ENCODE measurements around the gene TACC2.

TACC2 gene

DNA sequence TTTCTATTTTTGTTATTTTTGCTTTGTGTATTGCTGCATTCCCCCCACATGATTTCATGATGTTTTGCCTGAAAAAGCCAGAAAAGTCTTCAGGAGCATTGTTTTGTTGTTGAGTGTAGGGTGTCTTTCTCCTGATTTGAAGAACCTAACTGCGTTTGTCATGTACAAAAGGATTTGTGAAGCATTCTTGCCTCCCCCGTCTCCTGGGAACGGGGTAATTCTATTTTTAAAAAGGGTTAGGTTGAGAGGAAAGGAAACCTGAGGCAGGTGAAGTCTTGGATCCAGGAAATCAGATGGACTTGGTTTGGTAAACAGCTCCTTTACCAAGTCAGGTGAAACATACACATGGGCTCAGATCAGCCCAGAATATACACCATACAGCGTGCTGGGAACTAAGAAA is 256.2 kb downstream of the TACC2 start:
- TF ChIP-seq, protein P1, sequence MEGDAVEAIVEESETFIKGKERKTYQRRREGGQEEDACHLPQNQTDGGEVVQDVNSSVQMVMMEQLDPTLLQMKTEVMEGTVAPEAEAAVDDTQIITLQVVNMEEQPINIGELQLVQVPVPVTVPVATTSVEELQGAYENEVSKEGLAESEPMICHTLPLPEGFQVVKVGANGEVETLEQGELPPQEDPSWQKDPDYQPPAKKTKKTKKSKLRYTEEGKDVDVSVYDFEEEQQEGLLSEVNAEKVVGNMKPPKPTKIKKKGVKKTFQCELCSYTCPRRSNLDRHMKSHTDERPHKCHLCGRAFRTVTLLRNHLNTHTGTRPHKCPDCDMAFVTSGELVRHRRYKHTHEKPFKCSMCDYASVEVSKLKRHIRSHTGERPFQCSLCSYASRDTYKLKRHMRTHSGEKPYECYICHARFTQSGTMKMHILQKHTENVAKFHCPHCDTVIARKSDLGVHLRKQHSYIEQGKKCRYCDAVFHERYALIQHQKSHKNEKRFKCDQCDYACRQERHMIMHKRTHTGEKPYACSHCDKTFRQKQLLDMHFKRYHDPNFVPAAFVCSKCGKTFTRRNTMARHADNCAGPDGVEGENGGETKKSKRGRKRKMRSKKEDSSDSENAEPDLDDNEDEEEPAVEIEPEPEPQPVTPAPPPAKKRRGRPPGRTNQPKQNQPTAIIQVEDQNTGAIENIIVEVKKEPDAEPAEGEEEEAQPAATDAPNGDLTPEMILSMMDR (IDR thresholded peaks at IDR 0.05), result no peak

DNA sequence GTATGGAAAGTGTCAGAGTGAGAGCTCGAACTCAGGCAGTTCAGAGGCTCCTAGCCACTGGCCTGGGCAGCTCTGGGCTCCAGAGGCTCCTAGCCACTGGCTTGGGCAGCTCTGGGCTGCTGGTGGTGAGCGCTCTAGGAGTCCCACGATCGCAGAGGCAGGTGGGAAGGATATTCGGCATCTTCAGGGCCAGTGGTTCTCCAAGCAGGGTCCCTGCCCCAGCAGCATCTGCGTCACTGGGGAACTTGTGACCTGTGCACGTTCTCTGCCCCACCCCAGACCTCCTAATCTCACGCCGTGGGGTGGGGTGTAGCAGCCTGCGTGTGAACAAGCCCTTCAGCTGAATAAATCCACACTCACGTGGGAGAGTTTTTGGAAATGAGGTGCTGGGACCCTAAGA is 256.9 kb downstream of the TACC2 start:
- Mint-ChIP-seq H3K27me3 (ENCODE audit: low read depth, poor library complexity) (peaks cover 3% of the 10 kb centered on the region), H3K27ac (peak overlapping the region; percentile 72), H3K4me3 (no peak overlapping the region), H3K4me1 (peaks cover 22% of the 10 kb centered on the region), H3K9me3 (no peaks in the 10 kb centered on the region), H3K36me3 (ENCODE audit: low read depth) (peaks cover 35% of the 10 kb centered on the region)
- TF ChIP-seq, protein P1 (IDR thresholded peaks at IDR 0.05), result no peak
- no peak for DNase-seq

More for the DNA sequence above, 256.2 kb downstream of the TACC2 start:
- H3K9me3 Mint-ChIP-seq, result no peaks in the 10 kb centered on the region
- H3K27me3 Mint-ChIP-seq (ENCODE audit: low read depth, poor library complexity), result peaks cover 3% of the 10 kb centered on the region
- no peak overlapping the region for H3K4me3 Mint-ChIP-seq
- peaks cover 40% of the 10 kb centered on the region for H3K36me3 Mint-ChIP-seq (ENCODE audit: low read depth)
- H3K4me1 Mint-ChIP-seq, result peaks cover 22% of the 10 kb centered on the region
- DNase-seq, result no peak
- H3K27ac Mint-ChIP-seq, result peak overlapping the region; percentile 46

DNA sequence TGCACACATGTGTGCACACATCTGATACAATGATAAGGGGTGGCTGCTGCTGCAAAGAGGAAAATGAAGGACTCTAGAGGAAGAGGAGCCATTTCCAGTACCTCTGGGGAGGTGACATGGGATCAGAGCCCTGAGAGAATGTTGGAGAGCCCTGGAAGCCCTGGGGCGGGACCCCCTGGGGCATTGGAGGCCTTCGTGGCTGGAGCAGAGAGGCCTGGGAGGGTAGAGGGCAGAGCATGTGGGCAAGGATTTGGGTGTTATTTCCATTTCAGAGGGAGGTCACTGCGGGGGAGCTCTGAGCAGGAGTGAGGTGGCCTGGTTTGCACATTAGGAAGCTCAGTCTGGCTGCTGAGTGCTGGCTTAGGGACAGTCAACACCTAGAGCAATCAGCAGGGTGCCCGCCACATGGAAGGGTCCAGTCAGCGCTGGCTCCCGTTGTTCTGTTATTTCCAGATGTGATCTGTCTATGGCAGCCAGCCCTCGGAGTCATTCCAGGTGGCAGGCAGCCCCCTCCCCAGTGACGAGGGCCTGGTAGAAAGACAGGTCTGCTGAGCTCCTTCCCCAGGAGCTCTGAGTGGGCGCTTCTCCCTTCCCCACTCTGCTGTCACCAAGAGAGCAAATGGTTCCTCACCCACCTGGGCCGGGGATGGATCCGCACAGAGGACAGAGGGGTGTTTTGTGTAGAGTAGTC is 258.0 kb downstream of the TACC2 start:
- no peak for DNase-seq
- Mint-ChIP-seq H3K27ac (peak overlapping the region; percentile 48), H3K27me3 (ENCODE audit: low read depth, poor library complexity) (peaks cover 3% of the 10 kb centered on the region), H3K4me1 (peaks cover 22% of the 10 kb centered on the region), H3K4me3 (no peak overlapping the region), H3K9me3 (no peaks in the 10 kb centered on the region), H3K36me3 (ENCODE audit: low read depth) (peaks cover 26% of the 10 kb centered on the region)
- TF ChIP-seq, protein P1 (IDR thresholded peaks at IDR 0.05), result no peak

DNA sequence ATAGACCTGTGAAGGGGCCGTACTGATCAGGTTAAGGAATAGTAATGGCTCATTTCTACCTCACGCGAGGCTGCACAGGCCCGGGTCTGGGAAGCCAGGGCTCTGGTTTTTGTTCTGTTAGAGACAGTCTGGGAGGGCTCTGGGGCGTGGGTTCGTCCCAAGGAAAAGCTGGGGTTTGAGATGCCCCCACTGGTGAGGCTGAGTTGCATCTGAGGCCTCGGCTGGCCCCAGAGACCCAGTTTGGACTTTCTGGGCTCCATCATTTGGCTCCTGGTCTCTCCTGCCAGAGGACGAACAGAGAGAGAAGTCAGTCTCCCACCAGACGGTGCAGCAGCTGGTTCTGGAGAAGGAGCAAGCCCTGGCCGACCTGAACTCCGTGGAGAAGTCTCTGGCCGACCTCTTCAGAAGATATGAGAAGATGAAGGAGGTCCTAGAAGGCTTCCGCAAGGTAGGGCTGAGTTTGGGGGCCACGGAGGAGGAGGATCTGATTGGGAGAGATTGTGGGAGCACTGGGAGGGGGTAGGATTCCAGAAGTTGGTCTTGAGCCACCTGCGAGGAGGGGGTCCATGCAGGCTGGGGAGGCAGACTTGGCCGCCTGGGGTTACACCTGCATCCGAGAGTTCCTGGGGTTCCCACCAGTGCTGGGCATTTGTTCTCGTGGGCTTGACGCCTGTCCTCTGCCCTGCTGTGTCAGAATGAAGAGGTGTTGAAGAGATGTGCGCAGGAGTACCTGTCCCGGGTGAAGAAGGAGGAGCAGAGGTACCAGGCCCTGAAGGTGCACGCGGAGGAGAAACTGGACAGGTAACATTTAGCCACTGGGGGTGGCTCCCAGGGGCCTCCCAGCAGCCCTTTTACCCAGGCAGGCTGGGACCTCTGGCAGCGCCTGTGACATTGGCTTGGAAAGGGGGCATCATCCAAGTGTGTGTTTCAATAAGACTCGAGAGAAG is 259.7 kb downstream of the TACC2 start:
- Mint-ChIP-seq H3K4me1 (peaks cover 33% of the 10 kb centered on the region), H3K27ac (no peak overlapping the region), H3K4me3 (no peak overlapping the region), H3K9me3 (no peaks in the 10 kb centered on the region), H3K36me3 (ENCODE audit: low read depth) (peaks cover 30% of the 10 kb centered on the region), H3K27me3 (ENCODE audit: low read depth, poor library complexity) (peaks cover 3% of the 10 kb centered on the region)
- TF ChIP-seq, protein P1 (IDR thresholded peaks at IDR 0.05), result no peak
- no peak for DNase-seq

DNA sequence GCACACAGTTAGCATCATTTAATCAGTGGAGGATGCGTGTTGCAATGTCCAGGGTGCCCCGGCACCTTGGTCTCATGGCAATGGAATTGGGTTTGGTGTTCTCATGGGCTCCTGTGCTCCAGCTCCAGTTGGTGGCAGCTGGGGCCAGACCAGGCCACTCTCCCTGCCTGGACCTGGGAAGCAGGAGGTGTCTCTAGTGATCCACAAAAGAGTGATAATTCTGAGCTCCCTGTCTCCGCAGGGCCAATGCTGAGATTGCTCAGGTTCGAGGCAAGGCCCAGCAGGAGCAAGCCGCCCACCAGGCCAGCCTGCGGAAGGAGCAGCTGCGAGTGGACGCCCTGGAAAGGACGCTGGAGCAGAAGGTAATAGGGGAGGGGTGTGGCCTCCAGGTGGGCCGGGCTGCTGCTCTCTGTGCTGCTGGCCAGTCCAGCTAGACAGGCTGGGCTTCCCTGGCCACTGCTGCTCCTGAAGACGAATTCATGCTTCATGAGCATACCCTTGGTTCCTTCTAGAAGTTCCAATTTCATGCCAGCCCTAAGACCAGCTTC is 260.4 kb downstream of the TACC2 start:
- Mint-ChIP-seq H3K9me3 (no peaks in the 10 kb centered on the region), H3K36me3 (ENCODE audit: low read depth) (peaks cover 31% of the 10 kb centered on the region), H3K4me3 (no peak overlapping the region), H3K27me3 (ENCODE audit: low read depth, poor library complexity) (peaks cover 3% of the 10 kb centered on the region), H3K27ac (peak overlapping the region; percentile 84), H3K4me1 (peaks cover 29% of the 10 kb centered on the region)
- TF ChIP-seq, protein P1 (IDR thresholded peaks at IDR 0.05), result no peak
- no peak for DNase-seq

Measured in nephron progenitor cell (in vitro differentiated cells).